ENCODE data around the gene LYZL1.
"Not testable (repeated sequence)": the region's sequence is repeated elsewhere in the genome, so short reads cannot be mapped to it uniquely, and the experiment has no call there.

Gene LYZL1

DNA sequence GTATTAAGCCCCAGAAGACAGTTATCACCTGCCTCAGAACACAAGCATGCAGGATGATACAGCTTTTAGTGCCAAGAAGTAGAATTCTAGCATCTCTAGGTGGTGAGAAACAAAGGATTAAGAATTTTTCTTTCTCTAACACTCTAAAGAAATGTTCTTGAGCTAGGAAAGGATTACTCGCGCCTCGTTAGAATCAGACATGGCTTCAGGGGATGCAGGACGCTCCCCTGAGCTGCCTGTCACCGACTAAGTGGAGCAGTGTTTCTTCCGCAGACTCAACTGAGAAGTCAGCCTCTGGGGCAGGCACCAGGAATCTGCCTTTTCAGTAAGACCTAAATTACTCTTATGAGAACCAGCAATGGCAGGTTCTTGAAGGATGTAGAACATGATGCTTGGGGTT is at the start of gene LYZL1:
LYZL1 (plus strand) TSS at position 165 of the 400 bp plus-strand sequence. CDS start 2,798 bp downstream, outside the sequence.
- DNase-seq (ENCODE audit: low spot score), result not testable (repeated sequence)

DNA sequence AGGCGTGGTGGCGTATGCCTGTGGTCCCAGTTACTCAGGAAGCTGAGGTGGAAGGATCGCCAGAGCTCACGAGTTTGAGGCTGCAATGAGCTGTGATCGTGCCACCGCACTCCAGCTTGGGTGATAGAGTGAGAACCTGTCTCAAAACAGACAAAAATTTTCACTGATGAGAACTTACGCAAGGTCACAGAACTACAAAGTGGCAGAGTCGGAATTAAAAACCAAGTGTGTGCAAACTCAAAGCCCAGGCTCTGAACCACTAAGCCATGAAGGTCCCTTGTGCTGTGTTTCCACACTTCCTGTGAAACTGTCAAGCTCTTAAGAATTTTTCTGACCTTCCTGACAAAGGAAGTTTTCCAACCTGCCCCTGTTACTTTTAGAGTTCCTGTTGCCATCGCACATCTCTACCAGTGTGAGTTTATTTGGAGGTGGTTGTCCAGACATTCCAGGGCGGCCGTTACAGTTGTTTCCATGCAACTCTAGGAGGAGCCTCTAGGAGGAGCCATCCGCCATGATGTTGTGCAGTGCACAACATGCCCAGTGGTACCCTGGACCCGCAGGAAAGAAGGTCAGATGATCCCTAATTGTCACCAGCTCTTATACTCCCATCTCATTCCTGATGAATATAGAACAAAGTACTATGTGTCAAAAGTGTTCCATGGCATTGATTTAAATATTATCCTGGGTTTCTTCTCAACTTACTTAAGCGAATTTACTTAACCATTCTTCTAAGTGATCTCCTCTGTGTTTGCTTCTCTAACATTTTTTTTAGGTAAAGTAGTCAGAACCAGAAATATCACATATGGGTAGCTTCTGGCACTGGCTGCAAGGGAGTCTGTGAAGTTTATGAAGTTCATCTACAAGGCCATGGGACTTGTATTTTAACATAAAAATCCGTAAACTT is 49.0 kb upstream of the LYZL1 start:
- peak; percentile 46 for DNase-seq (ENCODE audit: low spot score)

DNA sequence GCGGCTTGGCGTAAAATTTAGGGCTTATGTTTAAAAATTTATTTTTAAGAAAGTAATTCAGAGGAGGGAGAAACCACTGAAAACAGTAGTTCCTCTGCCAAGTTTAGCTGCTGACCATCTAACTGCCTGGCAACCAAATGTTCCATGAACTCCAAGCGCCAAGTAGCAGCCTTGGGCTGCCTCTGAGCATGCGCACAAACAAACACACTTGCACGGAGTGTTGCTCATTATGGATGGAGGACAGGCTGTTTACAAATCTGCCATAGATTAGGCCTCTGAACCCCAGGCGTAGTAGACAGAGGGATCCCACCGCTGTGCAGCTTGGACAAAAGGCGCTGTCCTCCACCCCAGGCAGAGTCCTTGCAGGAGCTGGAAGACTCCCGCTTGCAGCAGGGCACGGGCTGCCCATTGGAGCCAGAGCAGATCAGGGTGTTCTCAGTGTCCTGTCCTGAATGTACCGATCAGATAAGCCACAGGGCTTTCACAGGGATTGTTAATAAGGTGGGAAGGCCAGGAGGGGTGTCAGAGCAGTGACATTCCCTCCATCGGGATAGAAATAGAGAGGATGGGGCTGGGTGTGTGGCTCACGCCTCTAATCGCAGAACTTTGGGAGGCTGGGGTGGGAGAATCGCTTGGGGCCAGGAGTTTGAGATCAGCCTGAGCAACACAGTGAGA is 47.7 kb upstream of the LYZL1 start:
- DNase-seq (ENCODE audit: low spot score), result no peak

DNA sequence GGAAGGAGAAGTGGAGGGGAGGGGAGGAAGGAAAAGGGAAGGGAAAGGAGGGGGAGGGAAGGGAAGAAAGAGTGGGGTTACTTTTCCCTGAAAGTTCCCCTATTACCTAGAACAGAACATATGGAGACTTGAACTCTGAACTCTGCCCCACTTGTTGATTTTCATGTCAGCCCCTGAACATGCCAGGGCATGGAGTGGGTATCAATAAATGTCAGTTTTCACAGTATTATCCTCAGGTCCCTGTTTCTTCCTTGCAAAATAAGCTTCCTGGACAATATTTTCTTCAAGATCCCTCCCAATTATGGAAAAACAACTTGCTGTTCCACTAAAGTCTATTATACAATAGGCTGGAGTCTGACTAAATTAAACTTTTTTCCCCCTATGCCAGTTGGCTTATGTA is 46.9 kb upstream of the LYZL1 start:
- no peak for DNase-seq (ENCODE audit: low spot score)

DNA sequence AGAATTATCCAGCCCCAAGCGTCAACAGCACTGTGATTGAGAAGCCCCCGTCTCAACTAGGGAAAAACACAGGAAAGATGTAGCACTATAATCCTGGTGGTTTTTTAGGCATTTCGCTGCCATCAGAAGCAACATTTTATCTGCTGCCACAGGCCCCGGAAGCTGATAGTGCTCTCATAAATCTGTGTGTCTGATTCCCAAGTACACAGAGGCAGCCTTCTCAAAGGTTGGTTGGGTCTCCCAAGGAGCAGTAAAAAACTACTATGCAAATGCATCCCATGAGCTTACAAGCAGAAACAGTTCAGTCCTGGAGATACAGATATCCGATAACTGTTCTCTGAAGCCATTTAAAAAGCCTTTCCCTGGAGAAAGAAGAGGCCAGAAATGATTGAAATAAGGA is 45.8 kb upstream of the LYZL1 start:
- no peak for DNase-seq (ENCODE audit: low spot score)

DNA sequence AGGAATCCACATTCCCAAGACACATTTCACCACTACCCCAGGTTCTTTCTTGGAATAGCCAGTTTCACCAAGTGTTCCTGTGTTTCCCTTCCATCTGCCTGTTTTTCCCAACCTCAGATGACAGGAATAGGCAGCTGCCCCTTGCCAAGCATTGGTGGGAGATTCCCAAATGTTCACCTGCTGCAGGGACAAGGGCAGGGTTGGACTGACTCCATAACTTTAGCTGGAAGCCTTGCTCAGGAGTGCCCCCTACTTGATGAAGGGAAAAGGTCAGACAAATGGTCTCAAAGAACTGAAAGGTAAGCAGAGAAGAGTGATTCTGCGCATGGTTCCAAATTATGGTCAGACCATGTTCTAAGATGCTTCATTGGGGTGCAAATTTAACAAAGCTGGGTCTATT is 45.1 kb upstream of the LYZL1 start:
- DNase-seq (ENCODE audit: low spot score), result peak; percentile 24

DNA sequence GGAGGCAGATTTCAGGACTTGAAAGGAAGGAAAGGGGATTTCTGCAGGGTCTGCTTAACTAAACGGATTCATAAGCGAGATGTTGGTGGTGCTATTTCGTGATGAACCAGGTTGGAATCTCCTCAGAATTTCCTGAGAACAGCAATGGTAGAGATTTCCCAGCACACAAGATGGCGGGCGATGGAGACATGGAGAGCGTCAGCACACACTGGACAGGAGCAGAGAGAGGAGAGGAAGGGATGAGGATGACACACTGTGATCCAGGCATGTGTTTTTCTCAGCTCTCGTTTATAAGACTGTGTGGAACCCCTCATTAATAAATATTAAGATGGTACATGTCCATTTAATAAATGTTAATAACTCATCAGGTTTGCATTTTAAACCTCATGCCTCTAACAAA is 43.9 kb upstream of the LYZL1 start:
- no peak for DNase-seq (ENCODE audit: low spot score)

DNA sequence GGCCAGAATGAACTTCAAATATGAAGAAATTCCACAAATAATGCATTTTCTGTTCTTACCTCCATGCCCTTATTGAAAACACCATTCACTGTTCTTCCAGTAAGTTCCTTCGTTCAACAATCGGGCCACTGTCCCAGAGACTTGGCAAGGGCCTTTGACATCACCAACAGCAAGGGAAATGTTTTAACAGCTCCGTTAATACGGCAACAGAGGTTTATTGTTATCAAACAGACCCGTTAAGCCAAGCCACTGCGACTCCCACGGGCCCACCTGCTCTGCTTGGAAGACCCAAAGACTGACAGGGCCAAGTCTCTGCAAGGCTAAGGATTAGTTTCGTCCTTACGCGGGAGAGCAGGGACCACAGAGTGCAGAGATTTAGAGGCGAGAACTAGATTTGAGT is 43.4 kb upstream of the LYZL1 start:
- DNase-seq (ENCODE audit: low spot score), result no peak

DNA sequence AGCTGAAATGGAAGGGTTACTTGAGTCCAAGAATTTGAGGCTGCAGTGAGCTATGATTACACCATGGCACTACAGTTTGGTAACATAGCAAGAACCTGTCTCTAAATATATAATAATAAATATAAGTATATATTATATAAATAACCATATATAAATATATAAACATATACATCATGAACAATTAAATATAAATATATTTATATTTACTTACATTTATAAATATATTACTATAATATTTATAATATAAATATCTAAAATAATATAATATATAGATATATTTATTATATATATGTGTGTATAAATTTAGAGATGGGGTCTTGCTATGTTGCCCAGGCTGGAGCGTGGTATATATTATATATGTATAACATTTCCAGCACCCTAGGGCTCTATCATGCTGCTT is 42.4 kb upstream of the LYZL1 start:
- no peak for DNase-seq (ENCODE audit: low spot score)

DNA sequence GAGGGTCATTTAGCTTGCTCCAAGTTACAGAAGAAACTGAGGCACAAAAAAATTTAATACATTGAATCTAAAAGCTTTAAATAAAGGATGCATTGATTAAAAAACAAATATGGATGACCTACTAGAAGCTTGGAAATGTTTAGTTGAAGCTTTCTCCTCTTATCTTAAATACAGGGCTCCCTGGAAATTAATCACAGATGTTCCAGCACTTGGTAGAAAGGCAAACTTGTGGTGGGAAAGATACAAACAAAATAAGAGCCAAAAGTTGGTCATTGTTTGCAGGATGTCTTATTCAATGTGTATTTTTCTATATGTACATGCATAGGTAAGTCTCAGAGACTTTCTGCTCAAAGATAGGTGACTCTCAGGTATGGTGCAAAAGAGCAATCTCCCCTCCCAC is 40.7 kb upstream of the LYZL1 start:
- no peak for DNase-seq (ENCODE audit: low spot score)

DNA sequence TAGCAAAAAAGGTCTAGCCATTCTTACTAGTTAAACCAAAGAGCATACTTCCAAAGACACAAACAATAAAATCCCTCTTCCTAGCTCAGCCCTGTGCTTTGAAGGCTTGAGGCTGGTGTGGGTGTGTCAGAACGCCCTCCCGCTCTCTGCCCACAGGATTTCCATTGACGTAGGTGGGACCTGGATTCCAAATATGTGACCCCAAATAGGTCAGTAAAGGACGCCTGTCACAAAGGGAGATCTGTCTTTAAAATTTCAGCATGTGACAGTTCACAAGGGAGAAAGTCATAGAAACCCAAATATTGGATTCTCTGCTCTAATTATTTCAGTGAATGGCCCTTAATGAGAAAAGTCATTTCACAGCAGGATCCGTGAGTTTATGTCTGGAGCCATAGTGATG is 39.9 kb upstream of the LYZL1 start:
- no peak for DNase-seq (ENCODE audit: low spot score)

DNA sequence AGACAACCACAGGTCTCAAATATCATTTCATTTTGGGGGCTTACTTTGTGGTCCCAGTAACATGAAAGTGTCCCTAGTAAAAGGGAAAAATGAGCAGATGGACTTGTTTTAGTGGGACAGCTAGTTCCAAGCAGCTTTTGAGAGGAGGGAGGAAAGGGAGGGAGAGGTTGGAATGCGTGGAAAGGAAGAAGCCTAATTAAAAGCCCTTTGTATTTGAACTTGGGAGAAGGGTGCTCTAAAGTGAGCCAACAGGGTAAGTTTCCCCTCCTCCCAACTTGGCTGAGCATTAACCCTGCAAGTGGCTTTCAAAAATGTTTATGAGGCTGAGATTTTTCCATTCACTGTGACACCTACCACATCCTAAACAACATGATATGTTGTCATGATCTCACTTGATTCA is 38.8 kb upstream of the LYZL1 start:
- DNase-seq (ENCODE audit: low spot score), result no peak

DNA sequence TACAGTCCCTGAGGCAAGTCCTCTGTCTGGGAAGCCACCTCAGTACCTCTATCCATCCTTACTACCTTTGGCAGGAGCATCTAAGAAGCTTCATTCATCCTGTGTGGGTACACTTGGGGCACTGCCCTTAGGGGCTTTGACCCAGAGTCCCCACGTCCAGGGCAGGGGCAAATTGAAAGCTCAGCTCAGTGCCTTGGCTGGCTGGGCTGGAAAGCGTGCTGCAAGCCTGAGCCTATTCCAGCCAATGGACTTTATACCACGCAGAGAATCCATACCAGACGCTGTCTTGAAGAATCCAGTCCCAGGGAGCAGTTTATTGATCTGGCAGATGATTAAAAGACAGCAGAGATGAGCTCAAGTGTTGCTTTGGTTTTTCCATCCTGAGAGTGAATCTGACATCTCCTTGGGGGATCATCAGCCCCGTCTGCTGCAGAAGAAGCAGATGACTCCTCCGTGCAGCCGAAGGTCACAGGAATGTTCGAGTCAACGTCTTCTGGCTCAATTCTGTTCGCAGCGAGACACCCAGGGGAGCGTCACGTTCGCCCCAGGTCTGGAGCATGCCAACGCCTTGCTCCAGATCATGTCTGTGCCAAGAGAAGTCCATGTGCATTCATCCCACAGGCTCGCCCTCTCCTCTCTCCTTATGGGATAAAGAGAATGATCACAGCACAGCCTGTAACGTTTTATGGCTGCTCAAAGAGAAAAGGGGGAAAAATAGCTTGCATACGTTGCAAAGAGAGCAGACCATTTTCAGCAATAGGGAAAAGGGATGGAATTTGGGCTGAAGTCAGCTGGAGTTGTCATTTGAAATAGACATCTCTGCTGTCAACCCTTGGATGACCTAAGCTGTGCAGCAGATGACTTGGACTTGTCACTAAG is 35.8 kb upstream of the LYZL1 start:
- DNase-seq (ENCODE audit: low spot score), result no peak

DNA sequence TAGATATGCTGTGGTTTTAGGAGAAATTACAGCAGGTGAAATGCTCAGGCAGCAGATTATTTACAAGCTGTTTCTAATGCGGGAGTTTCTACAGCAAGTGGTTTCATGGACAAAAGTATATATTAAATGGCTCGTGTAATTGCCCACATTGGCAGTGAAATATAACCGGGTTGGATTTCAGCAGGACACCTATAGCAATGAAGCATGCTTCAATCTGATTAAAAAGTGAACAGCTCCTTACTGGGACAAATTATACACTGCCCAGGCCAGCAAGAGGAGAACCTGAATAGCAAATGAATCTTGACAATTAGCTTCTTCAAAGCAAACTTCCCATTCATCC is 35.2 kb upstream of the LYZL1 start:
- DNase-seq (ENCODE audit: low spot score), result no peak

DNA sequence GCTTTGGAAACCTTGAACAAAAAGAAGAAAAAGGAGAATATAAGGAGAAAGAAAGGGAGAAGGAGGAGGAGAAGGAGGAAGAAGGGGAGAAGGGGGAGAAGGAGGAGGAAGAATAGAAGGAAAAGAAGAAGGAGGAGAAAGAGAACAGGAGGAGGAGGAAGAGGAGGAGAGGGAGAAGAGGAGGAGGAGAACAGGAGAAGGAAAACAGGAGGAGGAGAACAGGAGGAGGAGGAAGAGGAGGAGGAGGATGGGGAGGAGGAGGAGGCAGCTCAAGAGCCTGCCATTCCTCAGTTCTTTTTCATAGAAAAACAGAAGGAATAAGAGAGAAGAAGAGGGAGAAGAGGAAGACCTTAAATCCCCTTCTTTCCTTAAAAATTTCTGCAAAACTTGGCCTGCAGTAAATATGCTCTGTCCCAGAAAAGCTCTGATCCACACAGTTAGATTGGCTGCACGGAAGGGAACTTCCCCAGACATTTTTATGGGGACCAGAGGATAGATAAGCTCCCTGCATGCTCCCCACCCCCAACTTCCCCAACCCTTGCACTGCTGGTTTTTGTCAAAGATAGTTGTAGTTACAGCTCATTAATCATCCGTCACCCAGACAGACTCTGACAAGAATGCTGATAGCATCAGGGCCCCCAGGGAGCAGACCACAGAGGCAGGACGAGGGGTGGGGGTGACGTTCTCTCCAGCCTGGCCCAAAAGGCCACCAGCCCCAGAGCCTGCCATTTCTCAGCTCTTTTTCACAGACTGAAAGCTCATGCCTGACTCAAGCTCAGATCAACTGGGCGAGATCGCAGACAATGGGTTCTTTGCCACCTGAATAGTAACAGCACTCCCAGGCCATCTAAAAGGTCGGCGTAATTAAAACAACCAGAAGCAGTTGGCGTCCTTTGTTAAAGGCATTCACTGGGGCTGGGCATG is 34.5 kb upstream of the LYZL1 start:
- peak; percentile 45 for DNase-seq (ENCODE audit: low spot score)

DNA sequence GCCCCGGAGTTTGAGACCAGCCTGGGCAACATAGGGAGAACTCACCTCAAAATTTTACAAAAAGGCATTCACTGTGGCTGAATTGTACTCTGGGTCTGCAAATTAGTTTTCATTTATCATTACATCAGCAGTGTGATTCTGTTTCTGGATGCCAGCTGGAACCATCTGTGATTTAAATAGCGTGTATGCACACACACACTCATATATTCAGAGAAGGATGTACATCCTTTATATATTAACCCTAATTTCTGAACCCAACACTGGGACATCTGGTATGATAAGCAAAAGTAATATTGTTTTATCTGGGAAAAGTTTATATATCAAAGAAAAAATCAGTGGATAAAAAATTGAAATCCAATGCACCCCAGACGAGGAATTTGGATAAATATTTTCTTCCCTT is 33.8 kb upstream of the LYZL1 start:
- no peak for DNase-seq (ENCODE audit: low spot score)

DNA sequence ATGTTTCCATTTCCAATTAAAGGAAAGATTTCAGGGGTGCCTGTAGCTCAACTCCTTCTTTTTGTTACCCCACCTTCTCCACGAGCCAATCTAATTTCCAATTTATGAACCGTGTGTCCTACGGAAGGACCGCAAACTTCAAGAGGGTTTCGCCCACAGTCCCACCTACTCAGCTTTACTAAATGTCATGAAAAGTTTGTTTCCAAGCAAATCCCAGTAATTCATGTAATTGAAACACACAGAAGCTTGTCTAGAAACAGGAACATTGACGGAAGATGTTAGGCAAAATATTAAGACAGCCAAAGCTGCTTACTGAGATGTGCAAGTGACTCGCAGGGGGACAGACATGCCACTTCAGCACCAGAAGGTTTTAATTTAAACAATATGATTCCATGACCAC is 32.9 kb upstream of the LYZL1 start:
- DNase-seq (ENCODE audit: low spot score), result no peak

DNA sequence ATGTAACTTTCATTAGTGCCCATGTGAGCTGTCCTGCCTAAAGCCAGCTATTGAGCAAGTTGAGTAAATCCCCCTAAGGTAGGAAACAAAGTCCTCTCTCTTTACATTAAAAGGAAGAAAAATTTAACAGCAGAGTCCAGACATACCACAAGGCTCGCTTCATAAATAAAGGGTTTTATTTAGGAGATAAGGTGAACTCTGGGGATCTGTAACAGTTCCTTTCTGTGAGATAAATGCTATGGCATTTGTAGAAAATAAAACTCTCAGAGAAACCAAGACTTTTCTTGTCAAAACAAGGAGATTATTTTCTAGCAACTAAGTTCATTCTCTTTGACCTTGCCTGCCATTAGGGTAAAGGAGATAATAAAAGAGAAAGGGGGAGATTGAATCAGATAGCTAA is 32.3 kb upstream of the LYZL1 start:
- no peak for DNase-seq (ENCODE audit: low spot score)

DNA sequence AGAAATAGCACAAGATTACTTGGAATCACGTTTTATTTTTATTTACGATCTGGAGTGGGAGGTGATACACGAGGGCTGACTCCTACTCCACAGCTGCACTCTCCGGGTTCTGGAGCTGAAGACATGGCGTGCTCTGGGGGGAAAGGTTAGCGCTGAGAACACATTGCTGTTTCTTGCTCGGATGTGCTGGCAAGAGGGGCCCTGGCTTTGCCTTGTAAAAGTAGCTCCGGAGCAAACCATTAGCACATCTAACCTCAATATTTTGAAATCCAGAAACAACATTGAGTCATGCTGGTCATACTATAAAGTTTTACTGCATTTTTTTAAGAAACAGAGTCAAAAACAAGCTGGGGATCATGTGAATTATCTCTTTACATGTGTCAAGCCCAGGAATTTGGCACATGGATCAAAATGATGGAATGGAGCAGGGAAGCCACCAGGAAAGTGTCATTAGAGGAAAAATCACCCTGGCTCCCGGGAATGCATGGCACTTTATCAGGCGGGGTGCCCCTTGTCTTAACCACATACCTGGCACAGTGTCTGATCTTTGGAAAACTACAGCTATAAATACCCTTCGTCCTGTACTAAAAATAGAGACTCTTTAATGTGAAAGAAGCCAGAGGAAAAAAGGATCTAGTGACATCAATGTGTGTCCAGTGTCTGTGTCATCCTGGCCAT is 31.6 kb upstream of the LYZL1 start:
- peak; percentile 5 for DNase-seq (ENCODE audit: low spot score)

DNA sequence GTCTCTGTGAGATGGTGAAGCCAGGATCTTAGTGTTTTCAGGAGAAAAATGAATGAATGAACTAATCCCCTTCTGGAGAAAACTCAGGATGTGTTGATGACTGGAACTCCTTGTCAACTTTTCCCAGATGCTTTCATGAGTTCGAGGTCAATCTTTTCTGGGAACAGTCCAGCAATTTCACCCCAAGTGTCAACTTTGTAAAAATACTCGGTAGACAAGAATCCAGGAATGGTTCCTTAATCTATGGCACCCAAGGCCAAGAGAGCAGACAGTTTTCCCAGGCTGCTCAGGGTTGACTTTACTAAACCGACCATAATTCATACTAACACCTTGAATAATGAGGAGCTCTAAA is 31.1 kb upstream of the LYZL1 start:
- DNase-seq (ENCODE audit: low spot score), result no peak

DNA sequence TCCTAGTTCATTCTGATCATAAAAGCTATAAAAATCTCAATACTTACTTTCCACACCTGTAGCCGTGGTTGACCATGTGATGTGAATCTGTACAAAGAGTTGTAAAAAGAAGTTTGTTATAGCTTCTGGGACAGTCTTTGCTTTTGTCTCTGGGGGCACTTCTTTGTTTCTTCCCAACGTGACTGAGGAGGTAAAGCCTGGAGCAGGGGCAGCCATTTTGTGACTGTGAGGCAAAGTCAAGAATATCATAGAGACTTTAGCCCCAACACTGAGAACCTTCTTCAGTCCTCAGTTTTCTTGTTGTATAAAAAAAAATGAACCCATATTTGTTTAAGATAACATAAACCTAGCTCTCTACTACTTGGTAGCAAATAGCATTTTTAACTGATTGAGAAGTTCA is 29.4 kb upstream of the LYZL1 start:
- DNase-seq (ENCODE audit: low spot score), result no peak
